Aorta (tissue), 5 donors: ENCODE data around the gene GALNT2. TPM values are rescaled to one million over a fixed set of nuclear protein-coding genes. Genes with fewer than 3 reads are reported as not detected.

ENCODE experiments used
- ATAC-seq: fragments of 200-7000 bp; cut with Tn5 transposase; one replicate; pipeline ENCODE4 v1.9.1; 2022; ENCODE audit warnings: moderate library complexity; ENCODE audit not compliant: low FRiP score
- DNase-seq, 2 donors: peaks; one replicate each; pipeline ENCODE4 v3.0.0-alpha.2; 2020
- H3K27ac ChIP-seq, 2 donors: one replicate each; pipeline ENCODE4 v1.5.1; 2013; ENCODE audit warnings: low read length in 2 of 2, mild to moderate bottlenecking in 2 of 2, moderate library complexity in 2 of 2, control low read depth in 1 of 2, inconsistent platforms in 1 of 2, low read depth in 1 of 2
- H3K27me3 ChIP-seq, 2 donors: one replicate each; pipeline ENCODE4 v1.6.1; 2013; ENCODE audit warnings: control low read depth in 1 of 2, low read length in 1 of 2, mild to moderate bottlenecking in 1 of 2, moderate library complexity in 1 of 2; ENCODE audit not compliant: insufficient read depth in 2 of 2, control insufficient read depth in 1 of 2
- H3K36me3 ChIP-seq, 2 donors: one replicate each; pipeline ENCODE4 v1.6.1; 2013; ENCODE audit warnings: control low read depth in 1 of 2, low read length in 1 of 2, mild to moderate bottlenecking in 1 of 2; ENCODE audit not compliant: insufficient read depth in 2 of 2, control insufficient read depth in 1 of 2
- H3K4me1 ChIP-seq, 2 donors: one replicate each; pipeline ENCODE4 v1.6.1; 2013; ENCODE audit warnings: low read length in 2 of 2, control low read depth in 1 of 2, mild to moderate bottlenecking in 1 of 2, moderate library complexity in 1 of 2; ENCODE audit not compliant: insufficient read depth in 2 of 2, control insufficient read depth in 1 of 2
- H3K4me3 ChIP-seq, 2 donors: one replicate each; pipeline ENCODE4 v1.5.1; 2013; ENCODE audit warnings: low read length in 2 of 2, control low read depth in 1 of 2, mild to moderate bottlenecking in 1 of 2
- H3K9me3 ChIP-seq: one replicate; pipeline ENCODE4 v1.6.1; 2013; ENCODE audit warnings: mild to moderate bottlenecking, low read length; ENCODE audit not compliant: control insufficient read depth
- WGBS, 2 donors: extraction: QIAGEN DNeasy Blood & Tissue Kit; methylation state at CpG; one replicate each; pipeline ENCODE4 v1.1.7; 2013; 5-methylcytosine and 5-hydroxymethylcytosine counted together
- intact Hi-C, 2 donors: fragments of 100-400 bp; cut with DNase I; formaldehyde crosslinking; loops; one replicate each; pipeline versions ENCODE4 v1.14.2 to v1.15.0; 2022
- long read RNA-seq, 2 donors: library from polyadenylated mRNA; unstranded; transcript quantifications; one replicate each; pipeline ENCODE4 v2.0.0, GENCODE V29; 2020 to 2021
- polyA plus RNA-seq, 2 donors: library from polyadenylated mRNA; stranded (reverse); fragments of 200-250 nt; gene quantifications; one replicate each; pipeline ENCODE4 v1.2.3, GENCODE V29; 2013
- total RNA-seq, 2 donors: library from RNA; stranded (reverse); fragmentation: NEBNext Ultra II Directional; extraction: Animal tissue kit (Norgen Biotek cat#: 25700); gene quantifications; one replicate each; pipeline ENCODE4 v1.2.1, GENCODE V29; 2021
- donor health status: healthy with polysubstance abuse.
- donor health status: Bipolar disorder and iron deficiency.
- donor health status: DM: no; HTN: no; CAD: no.
- donor health status: DM: no; HTN: no; CAD: no.
- donor health status: DM: yes; HTN: yes; CAD: no.

Gene GALNT2
- total RNA-seq (100 to 1,000 TPM; 109 to 116 TPM), polyA plus RNA-seq (100 to 1,000 TPM in 1 of 2 donors, 10 to 100 TPM in 1; 29.1 to 101 TPM)
- long read RNA-seq, donor 1, full-length matches to known transcripts: 105 of 273 reads
- long read RNA-seq, donor 1, partial matches to known transcripts: 25 of 273 reads
- long read RNA-seq, donor 1, other reads (novel, unspliced or antisense): 143 of 273 reads
- long read RNA-seq, donor 2, full-length matches to known transcripts: 30 of 107 reads
- long read RNA-seq, donor 2, partial matches to known transcripts: 23 of 107 reads
- long read RNA-seq, donor 2, other reads (novel, unspliced or antisense): 54 of 107 reads

DNA sequence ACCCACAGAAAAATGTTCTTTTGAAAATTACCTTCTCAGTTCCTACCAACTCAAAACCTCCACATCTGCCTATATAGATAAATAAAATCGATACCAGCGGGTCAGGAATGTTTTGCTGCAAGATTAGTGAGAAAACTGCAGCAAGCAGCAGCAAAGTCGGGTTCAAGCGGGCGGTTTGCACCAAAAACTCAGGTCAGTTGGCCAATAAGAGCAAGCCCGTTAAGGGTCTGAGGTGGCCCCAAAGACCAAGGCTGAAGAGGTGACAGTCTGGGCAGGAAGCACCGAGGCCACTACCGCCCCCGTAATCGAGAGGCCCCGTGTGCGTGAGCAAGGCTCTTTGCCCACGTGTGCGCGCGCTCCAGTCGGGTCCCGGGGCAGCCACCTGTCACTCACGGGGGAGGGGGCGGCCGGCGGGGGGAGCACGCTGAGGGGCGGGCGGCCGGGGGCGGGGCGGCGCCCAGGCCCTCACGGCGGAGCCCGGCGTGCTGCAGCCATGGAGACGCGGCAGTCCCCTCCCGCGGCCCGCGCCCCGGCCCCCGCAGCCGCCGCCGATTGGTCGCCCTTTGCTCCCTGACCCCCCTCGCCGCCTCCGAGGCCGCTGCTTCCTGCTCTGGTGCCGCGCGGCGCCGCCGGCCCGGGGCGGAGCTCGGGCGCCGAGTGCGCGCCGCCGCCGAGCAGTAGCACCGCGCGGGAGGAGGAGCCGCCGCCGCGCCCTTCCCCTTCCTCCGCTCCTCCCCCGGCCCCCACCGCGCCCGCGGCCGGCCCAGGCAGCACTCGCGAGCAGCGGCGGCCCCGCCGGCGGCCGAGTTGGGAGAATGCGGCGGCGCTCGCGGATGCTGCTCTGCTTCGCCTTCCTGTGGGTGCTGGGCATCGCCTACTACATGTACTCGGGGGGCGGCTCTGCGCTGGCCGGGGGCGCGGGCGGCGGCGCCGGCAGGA is at the start of gene GALNT2:
Gene GALNT2 (plus strand): TSS at position 773 of the 939 bp plus-strand sequence. CDS start 43 bp downstream, at position 816.
- DNase-seq (peak; percentile 93 to 96), ATAC-seq (peak; percentile 94)
- Histone ChIP-seq H3K4me1 (no peaks in the 10 kb centered on the region), H3K27ac (peak within 1 kb of the TSS; percentile 81 to 87), H3K36me3 (no peaks in the 10 kb centered on the region), H3K27me3 (no peaks in the 10 kb centered on the region), H3K9me3 (no peaks in the 10 kb centered on the region), H3K4me3 (peak within 1 kb of the TSS; percentile 77 to 96)
- intact Hi-C loops: loop anchor here (2.0 to 5.0 kb wide), 6 partner anchors 36 to 404 kb away; no protein-coding TSS in a partner anchor
- WGBS, 2 donors: 0 to 1% methylated on average over 33 to 104 of the region's 104 CpGs

DNA sequence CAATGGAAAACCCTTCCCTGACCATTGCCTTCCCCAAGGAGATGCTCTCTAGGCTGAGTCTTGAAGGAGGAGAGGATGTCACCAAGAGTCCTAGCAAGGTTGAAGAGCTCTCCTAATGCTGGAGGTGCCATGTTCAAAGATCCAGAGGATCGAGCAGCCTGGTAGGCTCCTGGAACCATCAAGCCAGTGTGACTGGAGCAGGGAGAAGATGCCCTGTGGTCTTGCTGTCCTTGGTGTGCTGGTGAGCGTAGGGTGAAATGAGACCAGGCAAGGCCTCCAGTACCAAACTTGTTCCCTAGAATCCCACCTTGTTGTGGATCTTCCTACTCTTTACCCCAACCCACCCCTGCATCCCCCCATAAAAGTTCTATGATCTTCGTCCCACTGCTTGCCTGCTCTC is 46.6 kb upstream of the GALNT2 start:
- Histone ChIP-seq H3K4me3 (no peak overlapping the region), H3K9me3 (no peaks in the 10 kb centered on the region), H3K36me3 (no peaks in the 10 kb centered on the region), H3K4me1 (no peaks in the 10 kb centered on the region), H3K27ac (no peak overlapping the region), H3K27me3 (no peaks in the 10 kb centered on the region)
- no peak for DNase-seq
- intact Hi-C loops: no loop called here
- no peak for ATAC-seq
- WGBS, 2 donors: 97 to 98% methylated on average over 3 of the region's 3 CpGs

DNA sequence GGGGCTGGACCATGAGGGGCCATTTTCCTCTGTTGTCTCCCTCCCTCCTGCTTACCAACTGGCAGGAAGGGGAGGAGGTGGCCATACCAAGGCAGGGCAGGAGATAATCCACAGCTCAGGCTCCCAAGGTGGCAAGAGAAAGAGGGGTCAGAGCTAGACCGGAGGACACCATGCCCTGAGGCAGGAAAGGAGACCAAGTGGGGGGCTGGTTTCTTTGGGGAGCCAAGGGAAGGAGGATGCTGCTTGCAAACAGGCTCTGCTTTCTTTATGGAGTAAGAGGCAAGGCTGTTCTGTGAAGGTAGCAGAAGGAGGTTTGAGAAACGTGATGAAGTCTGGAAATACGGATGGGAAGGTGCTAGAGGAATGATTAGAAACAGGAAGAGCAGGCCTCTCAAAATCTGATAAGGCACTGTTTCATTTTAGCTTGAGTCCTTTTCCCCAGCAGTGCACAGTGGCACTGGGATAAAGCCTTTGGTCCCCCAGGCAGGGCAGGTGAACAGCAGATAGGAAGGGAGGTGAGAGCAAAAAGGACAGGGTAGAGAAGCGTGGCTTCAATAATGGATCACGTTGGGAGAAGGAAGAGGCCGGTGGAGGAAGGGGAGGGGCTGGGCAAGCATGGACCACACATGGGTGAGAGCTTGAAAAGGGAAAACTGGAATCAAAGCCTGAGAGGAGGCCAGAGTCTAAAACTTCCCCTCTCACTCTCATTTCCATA is 44.2 kb upstream of the GALNT2 start:
- WGBS, 2 donors: 92 to 97% methylated on average over 6 of the region's 6 CpGs
- intact Hi-C loops: no loop called here
- Histone ChIP-seq H3K9me3 (peaks cover 1% of the 10 kb centered on the region), H3K27ac (no peak overlapping the region), H3K4me3 (no peak overlapping the region), H3K36me3 (no peaks in the 10 kb centered on the region), H3K27me3 (no peaks in the 10 kb centered on the region), H3K4me1 (no peaks in the 10 kb centered on the region)
- ATAC-seq (no peak), DNase-seq (no peak)

DNA sequence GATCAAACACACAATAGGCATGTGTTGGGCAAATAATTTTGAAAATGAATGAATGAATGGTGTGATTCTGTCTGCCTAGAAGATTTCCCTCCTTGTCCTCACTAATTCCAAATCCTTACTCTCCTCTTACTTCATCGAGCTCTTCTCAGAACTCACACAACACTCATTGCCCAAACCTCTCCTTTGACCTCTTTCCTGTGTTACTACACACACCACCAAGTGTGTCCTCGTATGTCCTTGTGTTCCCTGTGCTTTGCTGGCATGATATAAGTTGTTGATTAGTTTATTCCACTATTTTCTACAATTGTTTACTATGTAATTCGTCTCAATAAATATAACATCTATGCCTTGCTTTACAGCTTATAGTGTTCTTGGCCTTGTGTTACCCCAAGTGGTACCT is 41.4 kb upstream of the GALNT2 start:
- H3K27ac ChIP-seq: no peak overlapping the region
- H3K4me1 ChIP-seq: no peaks in the 10 kb centered on the region
- 91 to 93% methylated on average over 3 of the region's 3 CpGs for WGBS, 2 donors
- intact Hi-C loops: no loop called here
- H3K4me3 ChIP-seq: no peak overlapping the region
- H3K36me3 ChIP-seq: no peaks in the 10 kb centered on the region
- H3K9me3 ChIP-seq: peaks cover 1% of the 10 kb centered on the region
- DNase-seq (no peak), ATAC-seq (no peak)
- H3K27me3 ChIP-seq: no peaks in the 10 kb centered on the region

DNA sequence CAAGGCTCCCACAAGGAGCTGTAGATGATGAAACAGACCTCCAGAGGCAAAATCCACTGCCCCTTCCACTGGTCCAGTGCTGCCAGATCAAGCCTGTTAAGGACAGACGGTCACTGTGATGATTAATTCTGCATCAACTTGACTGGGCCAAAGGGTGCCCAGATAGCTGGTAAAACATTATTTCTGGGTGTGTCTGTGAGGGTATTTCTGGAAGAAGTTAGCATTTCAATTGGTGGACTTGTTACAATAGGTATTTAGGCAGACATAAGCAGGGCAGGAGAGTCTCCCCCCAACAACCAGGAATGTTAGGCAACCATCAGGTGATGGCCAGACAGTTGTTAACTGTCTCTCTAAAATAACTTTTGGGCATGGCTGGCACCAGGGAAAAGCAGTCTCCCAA is 40.9 kb upstream of the GALNT2 start:
- DNase-seq (no peak), ATAC-seq (no peak)
- 96% methylated on average over 1 of the region's 1 CpG for WGBS, 2 donors

DNA sequence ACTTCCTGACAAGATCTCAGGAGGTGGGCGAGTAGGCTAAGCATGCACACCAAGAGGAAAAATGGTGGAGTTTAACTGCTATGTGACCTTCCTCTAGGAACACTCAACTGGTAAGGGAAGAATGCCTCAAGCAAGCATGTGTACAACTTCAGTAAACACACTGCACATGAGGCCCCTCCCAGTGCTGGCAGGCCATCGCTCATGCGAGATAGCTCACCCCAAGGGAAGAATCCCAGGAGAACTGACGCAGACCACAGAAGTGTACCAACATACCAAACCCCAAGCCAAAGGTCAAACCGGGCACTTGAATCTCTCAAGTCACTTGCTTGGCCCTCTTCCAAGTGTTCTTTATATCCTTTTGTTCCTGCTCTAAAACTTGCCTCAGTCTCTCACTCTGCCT is 40.5 kb upstream of the GALNT2 start:
- Histone ChIP-seq H3K4me3 (no peak overlapping the region), H3K27ac (no peak overlapping the region), H3K9me3 (peaks cover 1% of the 10 kb centered on the region), H3K36me3 (no peaks in the 10 kb centered on the region), H3K27me3 (no peaks in the 10 kb centered on the region), H3K4me1 (no peaks in the 10 kb centered on the region)
- DNase-seq (no peak), ATAC-seq (no peak)
- intact Hi-C loops: no loop called here
- 87 to 88% methylated on average over 5 of the region's 5 CpGs for WGBS, 2 donors

More for the DNA sequence above, 40.9 kb upstream of the GALNT2 start:
- no peaks in the 10 kb centered on the region for H3K27me3 ChIP-seq
- no peak overlapping the region for H3K4me3 ChIP-seq
- no peaks in the 10 kb centered on the region for H3K4me1 ChIP-seq
- intact Hi-C loops: no loop called here
- peaks cover 1% of the 10 kb centered on the region for H3K9me3 ChIP-seq
- H3K27ac ChIP-seq: no peak overlapping the region
- H3K36me3 ChIP-seq: no peaks in the 10 kb centered on the region

DNA sequence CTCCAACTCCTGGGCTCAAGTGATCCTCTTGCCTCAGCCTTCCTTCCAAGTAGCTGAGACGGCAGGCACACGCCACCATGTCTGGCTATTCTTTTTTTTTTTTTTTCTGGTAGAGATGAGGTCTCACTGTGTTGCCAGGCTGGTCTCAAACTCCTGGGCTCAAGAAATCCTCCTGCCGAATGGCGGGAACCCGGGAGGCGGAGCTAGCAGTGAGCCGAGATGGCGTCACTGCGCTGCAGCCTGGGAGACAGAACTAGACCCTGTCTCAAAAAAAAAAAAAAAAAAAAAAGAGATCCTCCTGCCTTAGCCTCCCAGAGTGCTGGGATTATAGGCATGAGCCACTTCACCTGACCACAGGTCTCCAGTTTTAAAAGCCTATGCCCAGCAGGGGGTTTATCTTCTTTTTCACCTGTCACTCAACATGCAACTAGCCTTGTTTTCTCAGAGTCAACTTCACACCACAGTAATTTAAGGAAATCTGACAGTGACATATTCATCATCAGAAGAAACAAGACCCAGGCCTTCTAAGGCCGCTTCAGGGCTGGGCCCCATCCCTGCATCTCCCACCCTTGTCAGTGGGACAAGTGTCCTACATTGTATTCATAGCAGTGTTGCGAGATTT is 38.3 kb upstream of the GALNT2 start:
- Histone ChIP-seq H3K27ac (no peak overlapping the region), H3K9me3 (peaks cover 1% of the 10 kb centered on the region), H3K4me1 (no peaks in the 10 kb centered on the region), H3K4me3 (no peak overlapping the region), H3K36me3 (no peaks in the 10 kb centered on the region), H3K27me3 (no peaks in the 10 kb centered on the region)
- DNase-seq: no peak
- no peak for ATAC-seq
- intact Hi-C loops: no loop called here
- WGBS, 2 donors: 97% methylated on average over 11 of the region's 11 CpGs

DNA sequence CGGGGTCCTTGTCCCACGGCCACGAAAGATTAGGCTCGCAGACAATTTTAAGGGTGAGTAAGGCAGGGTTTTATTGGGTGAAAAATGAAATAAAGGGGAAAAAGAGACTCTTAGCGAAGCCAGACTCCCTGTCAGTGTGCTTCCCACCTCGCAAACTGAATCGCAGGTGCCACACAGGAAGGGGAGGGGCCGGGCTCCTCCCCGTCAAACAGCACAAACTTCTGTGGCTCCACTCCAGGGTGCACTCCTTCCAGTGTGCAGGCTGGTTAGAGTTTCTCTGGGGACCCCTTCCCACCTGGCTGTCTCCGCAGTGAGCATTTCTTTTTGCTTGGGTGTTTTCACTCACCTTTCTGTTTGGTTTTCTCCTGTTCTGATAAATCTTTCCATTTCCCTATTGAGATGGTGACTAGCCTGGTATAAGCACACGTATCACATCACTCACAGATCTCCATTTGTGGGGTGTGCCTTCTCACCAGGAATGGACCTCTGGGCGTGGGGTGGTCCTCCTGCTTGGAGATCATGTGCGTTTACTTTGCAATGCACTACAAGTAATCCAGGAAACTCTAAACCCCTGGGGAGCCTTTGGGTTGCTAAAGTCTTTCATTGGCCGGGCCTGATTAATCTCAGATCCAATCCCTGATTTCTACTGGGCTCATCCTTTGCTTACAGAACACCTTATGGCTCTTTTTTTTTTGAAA is 37.6 kb upstream of the GALNT2 start:
- Histone ChIP-seq H3K4me3 (no peak overlapping the region), H3K27ac (no peak overlapping the region), H3K36me3 (no peaks in the 10 kb centered on the region), H3K27me3 (no peaks in the 10 kb centered on the region), H3K4me1 (no peaks in the 10 kb centered on the region), H3K9me3 (peaks cover 3% of the 10 kb centered on the region)
- 93% methylated on average over 14 of the region's 14 CpGs for WGBS, 2 donors
- intact Hi-C loops: no loop called here
- no peak for DNase-seq
- ATAC-seq: no peak
